GM19328 (cell line): Measurements from ENCODE around the gene CGB7.
"Not testable (repeated sequence)": the region's sequence is repeated elsewhere in the genome, so short reads cannot be mapped to it uniquely, and the experiment has no call there.

Experiments used
- ATAC-seq: cut with Tn5 transposase; IDR thresholded peaks from one replicate; pipeline ENCODE4 v1.9.1; 2021; ENCODE audit warnings: mild to moderate bottlenecking, moderate library complexity; ENCODE audit not compliant: unreplicated experiment

Gene CGB7

DNA sequence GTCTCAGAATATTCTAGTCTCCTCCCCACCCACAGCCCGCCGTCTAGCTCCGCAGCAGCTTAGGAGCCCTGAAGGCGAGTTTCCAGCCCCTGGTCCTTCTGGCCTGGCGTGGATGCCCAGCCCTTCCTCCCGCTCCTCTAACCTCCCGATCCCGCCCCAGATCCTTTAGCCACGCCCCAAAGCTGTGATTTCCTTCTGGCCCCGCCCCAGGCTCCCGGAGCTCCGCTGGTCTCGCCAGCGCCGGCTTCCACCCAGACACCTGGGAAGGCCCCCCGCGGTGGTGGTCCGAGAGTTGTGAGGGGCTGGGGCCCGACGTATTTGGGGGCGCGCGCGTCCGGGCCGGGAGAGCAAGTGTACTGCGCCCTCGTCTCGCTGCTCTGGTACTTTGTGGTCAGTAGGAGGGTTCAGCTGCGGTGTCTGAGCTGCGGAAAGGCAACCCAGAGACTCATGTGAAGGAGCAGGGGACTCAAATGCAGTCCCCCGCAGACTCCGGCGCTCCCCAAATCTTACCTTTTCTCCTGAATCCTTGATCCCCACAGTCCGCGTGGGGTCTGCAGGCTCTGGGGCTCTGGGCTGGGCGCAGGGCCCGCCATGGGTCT lies at the start of gene CGB7:
Gene CGB7 (minus strand): TSS at position 114 of the 599 bp plus-strand sequence. CDS start 2,374 bp downstream, outside the sequence.
- ATAC-seq: no peak

DNA sequence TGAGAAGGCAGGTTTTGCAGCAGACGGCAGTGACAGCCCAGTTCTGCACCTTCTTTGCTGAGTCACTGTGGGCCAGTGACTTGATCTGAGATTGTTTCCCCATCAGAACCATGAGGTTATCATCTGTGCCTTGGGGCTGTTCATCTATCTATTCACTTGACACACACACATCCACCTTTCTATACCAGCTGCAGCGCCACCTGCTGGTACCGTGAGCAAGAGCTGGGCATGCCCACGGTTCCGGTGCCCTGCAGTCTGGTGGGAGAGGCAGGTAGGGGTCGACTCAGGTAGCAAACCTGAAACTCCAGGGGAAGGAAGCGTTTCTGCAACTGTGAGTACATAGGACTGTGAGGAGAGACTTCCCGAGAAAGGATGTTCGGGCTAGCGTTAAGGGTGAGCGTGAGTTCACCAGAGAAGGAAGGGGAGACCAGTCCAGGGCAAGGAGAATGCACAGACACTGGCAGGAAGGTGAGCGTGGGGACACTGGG lies 49.1 kb upstream of the CGB7 start:
- no peak for ATAC-seq

DNA sequence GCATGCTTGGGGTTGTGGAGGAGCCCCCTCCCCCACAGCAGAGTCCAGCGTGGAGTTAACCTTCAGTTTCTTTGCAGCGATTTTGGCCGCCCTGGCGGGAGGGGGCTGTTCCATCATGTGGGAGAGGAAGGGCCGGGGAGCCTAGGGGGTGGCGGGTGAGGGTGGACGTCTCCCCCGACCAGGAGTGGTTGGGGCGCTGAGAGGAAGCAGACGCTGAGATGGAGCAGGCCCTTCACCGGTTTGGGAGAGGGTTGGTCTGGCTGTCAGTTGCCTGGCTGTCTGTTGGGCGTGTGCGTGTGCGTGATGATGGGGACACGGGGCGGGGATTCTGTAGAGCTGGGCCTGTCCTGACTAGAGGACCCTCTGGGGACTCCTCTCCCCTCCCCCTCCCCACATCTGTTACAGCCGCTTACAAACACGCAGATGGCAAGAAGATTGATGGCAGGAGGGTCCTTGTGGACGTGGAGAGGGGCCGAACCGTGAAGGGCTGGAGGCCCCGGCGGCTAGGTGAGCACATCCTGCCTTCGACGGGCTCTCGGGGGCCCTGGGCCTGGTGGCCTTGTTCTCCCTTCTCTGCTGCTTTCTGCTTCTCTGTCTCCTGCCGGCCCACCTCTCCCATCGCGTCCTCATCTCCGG lies 46.8 kb upstream of the CGB7 start:
- no peak for ATAC-seq

DNA sequence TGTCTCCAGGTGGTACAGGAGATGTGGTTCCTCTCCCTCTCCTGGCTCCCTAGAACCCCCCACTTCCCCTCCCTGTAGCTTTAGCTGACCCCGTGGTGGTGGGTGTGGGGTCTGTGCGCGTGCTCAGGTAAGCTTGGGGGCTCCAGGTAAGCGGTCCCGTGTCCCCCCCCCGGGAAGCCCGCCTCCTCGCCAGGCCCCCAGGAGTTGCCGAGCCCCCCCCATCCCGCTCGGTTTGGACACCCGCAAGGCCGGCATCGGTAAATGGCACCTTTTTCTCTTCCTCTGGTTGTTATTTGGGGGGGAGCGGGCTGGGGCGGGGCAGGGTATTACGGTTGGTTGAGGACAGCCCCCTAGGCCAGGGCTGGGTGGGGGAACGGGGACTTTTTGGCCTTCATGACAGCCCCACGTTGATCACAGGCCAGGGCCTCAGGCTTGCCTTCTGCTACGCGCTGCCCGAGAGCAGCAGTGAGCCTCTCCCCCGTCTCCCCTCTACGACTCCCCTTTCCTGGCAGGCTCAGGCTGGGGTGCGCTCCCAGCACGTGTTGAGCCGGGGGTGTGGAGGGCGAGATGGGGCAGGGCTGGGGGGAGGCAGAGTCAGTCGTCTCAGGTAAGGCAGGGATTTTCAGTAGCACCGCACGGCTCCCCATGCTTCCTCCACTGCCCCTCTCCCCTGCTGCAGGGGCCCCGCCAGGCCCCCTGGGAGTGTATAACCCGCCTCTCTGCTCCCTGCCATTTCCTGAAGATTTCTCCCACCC lies 46.0 kb upstream of the CGB7 start:
- ATAC-seq: no peak

DNA sequence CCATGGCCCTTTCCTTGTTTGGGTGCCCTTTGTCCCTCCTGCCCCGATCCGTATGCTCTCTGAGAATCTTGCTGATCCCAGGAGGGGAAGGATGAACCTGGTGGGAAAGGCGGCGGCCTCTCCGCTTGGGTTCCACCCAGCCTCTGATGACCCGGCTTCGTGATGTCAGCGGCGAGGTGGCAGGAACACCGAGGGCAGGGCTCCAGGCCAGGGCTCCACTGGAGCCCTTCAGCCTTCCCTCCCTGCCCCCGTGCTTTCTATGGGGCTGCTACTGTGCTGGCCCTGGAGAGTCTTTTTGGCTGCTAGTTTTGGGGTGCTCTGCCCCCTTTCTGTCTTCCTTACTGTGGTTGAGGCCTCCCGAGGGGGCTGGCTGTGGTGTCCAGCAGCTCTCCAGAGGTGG lies 44.8 kb upstream of the CGB7 start:
- ATAC-seq: no peak

DNA sequence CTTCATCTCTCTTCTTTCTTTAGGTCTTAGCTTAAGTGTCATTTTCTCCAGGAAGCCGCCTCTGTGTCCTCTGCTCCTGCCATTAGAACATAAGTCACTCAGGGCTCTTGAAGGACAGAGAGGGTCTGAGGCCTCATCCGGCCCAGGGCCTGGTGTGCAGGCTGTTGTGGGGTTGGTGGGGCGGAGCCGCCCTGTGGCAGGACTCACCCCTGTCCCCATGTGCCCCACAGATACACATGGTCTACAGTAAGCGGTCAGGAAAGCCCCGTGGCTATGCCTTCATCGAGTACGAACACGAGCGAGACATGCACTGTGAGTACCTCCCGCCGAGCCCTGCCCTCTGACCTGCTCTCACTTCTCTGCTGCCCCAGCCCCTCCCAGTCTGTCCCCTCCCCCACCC lies 43.6 kb upstream of the CGB7 start:
- no peak for ATAC-seq

DNA sequence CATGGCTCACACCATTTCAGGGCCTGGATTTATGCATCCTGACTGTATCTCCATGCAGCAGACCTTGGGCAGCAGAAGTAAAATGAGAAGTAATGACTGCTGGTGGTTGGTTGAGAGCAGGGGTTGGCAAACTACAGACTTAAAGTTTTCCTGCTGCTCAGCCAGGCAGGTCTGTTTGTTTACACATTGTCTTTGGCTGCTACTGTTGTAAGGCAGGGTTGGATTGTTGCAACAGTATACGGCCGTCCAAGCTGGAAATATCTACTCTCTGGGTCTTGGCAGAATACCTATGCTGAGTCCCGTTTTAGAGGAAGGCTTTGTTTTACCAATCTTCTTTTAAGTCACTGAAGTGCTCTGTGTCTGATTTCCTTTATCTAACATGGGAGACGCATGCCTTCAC lies 41.2 kb upstream of the CGB7 start:
- ATAC-seq: no peak

DNA sequence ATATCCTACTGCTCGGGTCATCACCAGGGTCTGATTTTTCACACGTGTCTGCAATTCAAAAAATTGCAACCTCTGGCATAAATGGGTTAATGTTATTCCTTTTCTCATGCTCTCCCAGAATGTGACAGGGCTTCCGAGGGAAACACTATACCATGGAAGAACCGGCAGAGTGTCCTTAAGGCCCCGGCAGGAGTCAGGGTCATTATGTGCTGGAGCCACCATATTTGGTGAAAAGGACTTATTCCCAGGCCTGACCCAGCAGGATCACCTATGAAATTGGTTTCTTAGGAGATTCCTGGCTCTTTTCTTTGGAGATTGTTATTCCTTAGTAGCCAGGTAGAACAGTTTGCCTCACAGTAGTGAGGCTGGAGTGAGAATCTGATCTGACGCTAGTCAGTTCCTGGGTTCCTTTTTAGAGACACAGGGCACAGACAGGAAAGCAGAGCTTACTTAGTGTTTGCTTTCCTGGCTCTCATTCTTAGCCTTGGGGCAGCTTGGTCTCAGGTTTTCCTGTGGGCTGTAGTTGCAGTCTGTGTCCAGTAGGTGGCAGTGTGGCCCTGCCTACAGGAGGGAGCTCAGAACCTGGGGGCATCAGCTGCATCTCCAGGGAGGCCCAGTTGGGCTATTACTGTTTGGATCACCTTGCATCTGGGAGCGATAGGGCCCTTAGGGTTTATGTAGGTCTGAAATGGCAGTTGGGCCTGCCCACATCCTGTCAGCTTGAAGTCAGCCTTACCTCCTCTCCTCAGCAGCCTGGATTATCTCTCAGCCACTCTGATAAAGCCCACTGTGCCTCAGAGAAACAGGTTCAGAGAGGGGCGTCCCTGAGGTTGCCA lies 40.1 kb upstream of the CGB7 start:
- ATAC-seq: no peak

DNA sequence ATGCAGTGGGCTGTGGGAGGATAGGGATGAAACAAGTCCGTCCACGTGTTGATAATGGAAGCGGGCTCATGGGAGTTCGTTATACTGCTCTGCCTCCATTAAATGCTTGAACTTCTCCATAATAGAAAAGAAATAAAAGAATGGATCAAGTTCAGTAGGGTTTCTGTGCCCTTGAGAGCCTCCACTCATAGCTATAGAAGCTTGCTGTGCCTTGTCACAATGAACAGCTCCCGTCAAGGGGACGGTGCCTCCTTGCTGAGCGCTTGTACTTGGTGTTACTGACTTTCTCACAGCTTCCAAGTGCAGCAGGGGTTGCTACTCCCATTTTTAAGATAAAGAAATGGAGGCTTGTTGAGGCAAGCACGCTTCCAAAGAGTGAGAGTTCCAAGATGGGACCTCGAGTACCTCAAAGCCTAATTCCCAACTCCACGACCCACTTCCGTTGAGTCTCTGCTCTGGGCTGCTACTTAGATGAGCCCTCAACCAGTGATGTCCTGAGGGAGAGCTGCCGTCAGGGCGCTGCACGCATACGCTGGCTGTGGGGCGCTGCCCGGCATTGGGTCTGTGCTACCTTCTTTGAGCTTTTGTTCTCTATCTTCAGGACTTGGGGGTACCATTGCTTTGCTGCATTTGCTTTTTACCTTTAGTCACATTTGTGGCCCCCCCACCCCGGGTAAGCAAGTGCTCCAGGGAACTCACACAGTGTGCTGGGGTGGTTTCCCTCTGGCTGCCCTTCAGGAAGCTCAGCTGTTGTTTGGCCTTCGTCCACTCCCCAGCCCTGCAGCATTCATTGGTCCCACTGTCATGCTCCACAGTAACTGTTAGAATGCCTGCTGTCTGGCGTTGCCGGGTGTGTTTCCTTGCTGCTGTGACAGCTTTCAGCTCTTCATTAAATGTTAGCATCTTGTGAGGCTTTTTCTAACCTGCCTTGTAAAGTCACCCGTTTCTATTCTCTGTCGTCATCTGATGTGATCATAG lies 37.2 kb upstream of the CGB7 start:
- no peak for ATAC-seq

DNA sequence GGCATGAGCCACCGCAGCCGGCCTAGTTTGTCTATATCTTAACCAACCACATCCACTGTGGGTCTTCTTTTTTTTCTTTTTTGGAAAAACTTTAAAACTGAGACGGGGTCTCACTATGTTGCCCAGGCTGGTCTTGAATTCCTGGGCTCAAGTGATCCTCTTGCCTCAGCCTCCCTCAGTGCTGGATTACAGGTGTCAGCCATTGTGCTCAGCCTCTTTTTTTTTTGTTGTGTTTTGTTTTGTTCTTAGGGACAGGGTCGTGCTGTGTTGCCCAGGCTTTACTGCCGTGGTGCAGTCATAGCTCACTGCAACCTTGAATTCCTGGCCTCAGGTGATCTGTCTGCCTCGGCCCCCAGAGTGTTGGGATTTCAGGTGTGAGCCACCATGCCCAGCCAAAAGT lies 35.1 kb upstream of the CGB7 start:
- no peak for ATAC-seq

DNA sequence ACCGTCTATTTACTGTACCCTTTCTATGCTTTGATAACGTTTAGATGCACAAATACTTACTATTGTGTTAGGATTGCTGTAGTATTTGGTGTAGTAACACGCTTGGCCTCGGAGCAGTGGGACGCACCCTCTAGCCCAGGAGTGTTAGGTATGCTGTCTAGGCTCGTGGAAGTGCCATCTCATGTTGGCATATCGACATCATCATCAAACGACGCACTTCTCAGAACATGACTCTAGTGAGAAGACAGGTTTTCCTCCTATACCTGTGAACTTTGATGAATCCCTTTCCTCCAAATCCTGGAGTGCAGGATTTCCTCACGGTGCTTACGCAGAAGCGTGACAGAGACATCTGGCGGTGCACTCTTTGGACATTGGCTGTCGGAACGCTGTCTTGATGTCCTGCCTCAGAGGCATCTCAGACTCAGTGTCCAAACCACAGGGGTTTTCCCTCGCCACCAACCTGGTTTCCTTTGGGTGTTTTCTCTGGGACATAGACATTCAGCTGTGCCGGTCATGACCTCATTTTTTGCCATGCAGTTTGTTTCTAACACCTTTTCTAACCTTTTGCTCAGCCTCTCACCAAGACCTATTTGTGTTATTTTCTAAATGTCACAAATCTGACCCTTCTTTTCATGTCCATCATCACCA lies 34.0 kb upstream of the CGB7 start:
- ATAC-seq: no peak

DNA sequence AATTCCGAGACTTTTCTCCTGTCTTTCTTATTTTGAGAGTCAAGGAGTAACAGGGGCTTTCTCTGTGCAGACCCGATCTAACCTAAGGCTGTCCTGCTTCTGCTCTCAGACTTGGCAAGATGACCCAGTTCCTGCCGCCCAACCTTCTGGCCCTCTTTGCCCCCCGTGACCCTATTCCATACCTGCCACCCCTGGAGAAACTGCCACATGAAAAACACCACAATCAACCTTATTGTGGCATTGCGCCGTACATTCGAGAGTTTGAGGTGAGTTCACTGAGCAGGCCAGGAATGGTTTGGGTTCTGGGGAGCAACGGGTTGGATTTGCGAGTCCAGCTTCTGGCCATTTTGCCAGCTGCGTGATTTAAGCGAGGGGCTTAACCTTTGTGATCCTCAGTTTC lies 28.7 kb upstream of the CGB7 start:
- no peak for ATAC-seq

DNA sequence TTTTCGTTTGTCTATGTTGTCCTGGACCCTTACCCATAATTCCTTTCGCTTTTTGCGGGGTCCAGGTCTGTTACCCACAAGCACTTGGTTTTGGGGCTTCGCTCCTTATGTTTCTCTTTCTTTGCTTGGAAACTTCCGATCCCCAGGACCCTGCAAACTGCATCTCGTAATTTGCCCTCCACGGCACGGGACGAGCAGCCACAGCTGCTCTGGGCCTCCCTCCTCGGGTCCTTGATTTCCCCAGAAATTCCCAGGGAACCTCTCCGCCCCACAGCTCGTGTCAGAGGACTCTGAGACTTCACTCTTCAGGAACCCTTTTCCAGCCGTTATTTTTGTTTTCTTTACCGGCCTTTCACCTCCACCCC lies 28.3 kb upstream of the CGB7 start:
- ATAC-seq: no peak

DNA sequence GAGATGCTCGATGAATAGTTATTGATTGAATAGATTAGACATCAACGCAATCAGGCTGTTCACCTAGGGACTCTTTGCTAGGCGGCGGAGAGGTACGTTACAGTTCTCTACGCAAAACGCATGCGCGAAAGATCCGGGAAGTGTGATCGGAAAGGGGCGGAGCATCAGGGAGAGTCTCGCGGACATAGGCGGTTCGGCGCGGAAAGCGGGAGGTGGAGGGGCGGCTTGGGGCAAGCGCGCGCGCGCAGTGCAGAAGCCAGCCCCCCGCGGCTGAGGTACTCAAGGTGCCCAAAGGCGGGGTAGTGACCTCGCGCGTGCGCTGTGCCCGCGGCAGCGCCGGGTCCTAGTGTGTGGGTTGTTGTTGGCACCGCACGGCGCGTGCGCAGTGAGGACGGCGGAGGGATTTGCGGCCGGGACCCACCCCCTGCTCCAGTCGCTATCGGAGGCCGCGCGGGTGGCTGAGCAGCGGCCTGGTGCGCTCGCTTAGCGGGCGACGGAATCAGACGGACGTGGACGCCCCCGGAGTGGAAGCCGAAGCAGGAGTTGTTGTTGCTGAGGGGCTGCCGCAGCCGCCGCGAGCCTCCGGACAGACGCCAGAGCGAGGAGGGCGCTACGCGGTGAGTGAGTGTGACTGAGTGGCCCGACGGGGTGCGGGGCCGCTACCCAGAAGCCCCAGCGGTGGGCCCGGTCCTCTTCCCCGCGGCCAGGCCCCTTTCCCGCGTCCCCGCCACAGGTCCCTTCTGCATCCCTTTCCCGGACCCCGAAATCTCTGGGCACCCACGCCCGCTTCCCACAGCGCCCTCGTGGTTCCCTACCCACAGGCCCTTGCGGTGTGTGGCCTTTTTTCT lies 27.7 kb upstream of the CGB7 start, which contains the start of gene SNRNP70:
Gene SNRNP70 (plus strand): TSS at position 432 of the 848 bp plus-strand sequence. CDS start 964 bp downstream, outside the sequence.
- peak; percentile 84 for ATAC-seq

DNA sequence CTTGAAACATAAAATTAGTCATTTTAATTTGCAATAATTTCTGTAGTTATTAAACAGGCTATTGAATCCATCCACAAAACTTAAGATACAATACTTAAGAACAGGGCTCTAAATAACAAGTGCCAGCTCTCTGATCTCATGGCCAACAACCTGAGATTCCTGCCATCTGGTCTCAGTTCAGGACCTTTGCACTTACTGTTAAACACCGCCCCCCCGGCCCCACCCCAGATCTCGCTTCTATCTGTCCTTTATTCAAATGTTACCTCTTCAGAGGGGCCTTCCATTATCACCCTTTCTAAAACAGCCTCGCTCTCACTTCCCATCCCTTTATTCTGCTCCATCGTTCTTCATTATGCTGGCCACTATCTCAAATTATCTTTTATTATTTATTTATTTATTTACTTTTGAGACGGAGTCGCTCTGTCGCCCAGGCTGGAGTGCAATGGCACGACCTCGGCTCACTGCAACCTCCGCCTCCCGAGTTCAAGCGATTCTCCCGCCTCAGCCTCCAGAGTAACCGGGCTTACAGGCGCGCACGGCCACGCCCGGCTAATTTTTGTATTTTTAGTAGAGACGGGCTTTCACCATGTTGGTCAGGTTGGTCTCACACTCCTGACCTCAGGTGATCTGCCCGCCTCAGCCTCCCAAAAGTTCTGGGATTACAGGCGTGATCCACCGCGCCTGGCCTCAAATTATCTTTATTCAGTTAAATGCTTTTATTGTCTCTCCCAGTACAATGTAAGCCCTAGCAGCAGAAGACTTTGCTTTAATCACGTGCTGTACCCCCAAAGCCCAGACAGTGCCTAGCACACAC lies 26.9 kb upstream of the CGB7 start:
- no peak for ATAC-seq

DNA sequence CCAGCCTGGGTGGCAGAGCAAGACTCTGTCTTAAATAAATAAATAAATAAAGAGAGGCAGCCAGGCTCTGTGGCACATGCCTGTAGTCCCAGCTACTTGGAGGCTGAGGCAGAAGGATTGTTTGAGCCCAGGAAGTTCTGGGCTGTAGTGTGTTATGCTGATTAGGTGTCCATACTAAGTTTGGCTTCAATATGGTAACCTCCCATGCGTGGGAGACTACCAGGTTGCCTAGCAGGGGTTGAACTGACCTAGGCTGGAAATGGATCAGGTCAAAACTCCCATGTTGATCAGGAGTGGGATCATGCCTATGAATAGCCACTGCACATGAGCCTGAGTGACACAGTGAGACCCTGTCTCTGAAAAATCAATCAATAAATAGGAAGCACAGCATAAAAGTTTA lies 23.7 kb upstream of the CGB7 start:
- ATAC-seq: no peak

DNA sequence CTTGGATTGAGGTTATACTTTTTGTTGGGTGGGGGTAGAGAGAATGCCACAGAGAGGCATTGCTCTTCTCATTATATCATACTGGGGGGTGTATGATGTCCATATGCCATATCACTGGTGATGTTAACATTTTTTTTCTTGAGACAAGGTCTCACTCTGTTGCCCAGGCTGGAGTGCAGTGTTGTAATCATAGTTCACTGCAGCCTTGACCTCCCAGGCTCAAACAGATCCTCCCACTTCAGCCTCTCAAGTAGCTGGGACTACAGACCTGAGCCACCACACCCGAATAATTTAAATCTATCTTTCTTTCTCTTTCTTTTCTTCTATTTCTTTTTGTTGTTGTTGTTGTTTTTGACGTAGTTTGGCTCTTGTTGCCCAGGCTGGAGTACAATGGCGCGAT lies 22.8 kb upstream of the CGB7 start:
- no peak for ATAC-seq

DNA sequence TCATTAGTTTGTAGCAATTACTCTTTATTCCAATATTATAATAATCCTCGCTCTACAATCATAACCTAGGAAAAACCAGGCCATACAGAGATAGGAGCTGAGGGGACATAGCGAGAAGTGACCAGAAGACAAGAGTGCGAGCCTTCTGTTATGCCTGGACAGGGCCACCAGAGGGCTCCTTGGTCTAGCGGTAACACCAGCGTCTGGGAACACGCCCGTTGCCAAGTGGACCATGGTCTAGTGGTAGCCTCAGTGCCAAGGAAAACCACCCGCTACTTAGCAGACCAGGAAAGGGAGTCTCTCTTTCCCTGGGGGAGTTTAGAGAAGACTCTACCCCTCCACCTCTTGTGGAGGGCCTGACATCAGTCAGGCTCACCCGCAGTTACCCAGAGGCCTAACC lies 17.3 kb upstream of the CGB7 start:
- not testable (repeated sequence) for ATAC-seq
